Panc1 (cell line): ENCODE results near the gene NEUROG2. TPM values are rescaled to one million over a fixed set of nuclear protein-coding genes. Genes with fewer than 3 reads are reported as not detected.

ENCODE experiments used
- ATAC-seq: fragments of 200-7000 bp; cut with Tn5 transposase; 2 replicates; pipeline ENCODE4 v1.9.1; 2020; ENCODE audit warnings: mild to moderate bottlenecking, moderate library complexity
- BruUV-seq: library from RNA; stranded (reverse); fragments of 400-500 nt; replicated peaks from 2 replicates; lab custom pipeline; 2021; lab: Mats Ljungman, UMichigan
- CTCF ChIA-PET: fragments of 300-600 bp; sonication (Branson Sonifier 250); formaldehyde crosslinking; loops from one replicate; lab custom pipeline; 2022; ENCODE audit warnings: antibody characterized with exemption; lab: Charles Lee
- POLR2A ChIA-PET: fragments of 300-600 bp; sonication (Branson Sonifier 250); formaldehyde crosslinking; loops from one replicate; lab custom pipeline; 2022; ENCODE audit warnings: antibody characterized with exemption; lab: Charles Lee
- DNase-seq: peaks from one replicate; pipeline ENCODE4 v3.0.0-alpha.2; 2010; ENCODE audit warnings: low read depth, low spot score
- H3K27ac ChIP-seq: 2 replicates; pipeline ENCODE4 v1.5.1; 2011; ENCODE audit warnings: mild to moderate bottlenecking, low read length, inconsistent platforms
- H3K27me3 ChIP-seq: fragments of 200-500 bp; sonication (Bioruptor generic); 2 replicates; pipeline ENCODE4 v1.6.0; 2014; ENCODE audit warnings: low read length, inconsistent platforms; ENCODE audit not compliant: control insufficient read depth, insufficient read depth
- H3K36me3 ChIP-seq: fragments of 200-500 bp; sonication (Bioruptor generic); 2 replicates; pipeline ENCODE4 v1.5.1; 2014; ENCODE audit warnings: inconsistent platforms, mild to moderate bottlenecking, low read length, moderate library complexity; ENCODE audit not compliant: control insufficient read depth, insufficient read depth
- H3K4me1 ChIP-seq: 2 replicates; pipeline ENCODE4 v1.5.1; 2011; ENCODE audit warnings: inconsistent platforms, mild to moderate bottlenecking, low read length, moderate library complexity; ENCODE audit not compliant: control insufficient read depth, insufficient read depth
- H3K4me3 ChIP-seq, 2 experiments: 2 replicates each; pipeline ENCODE4 v1.5.1; 2011 to 2012; ENCODE audit warnings: low read depth in 2 of 2, low read length in 2 of 2, mild to moderate bottlenecking in 2 of 2, inconsistent platforms in 1 of 2, moderate library complexity in 1 of 2
- H3K9me3 ChIP-seq: fragments of 200-500 bp; sonication (Bioruptor generic); 2 replicates; pipeline ENCODE4 v1.5.1; 2014; ENCODE audit warnings: low read depth, mild to moderate bottlenecking, inconsistent platforms, low read length, moderate library complexity; ENCODE audit not compliant: control insufficient read depth, insufficient read depth
- POLR2AphosphoS5 ChIP-seq: IDR thresholded peaks from 2 replicates; pipeline ENCODE4 v1.6.1; 2012; ENCODE audit warnings: mild to moderate bottlenecking, low read depth, low read length, moderate library complexity
- SIN3A ChIP-seq: IDR thresholded peaks from 2 replicates; pipeline ENCODE4 v1.6.1; 2012; ENCODE audit warnings: low read depth, mild to moderate bottlenecking, low read length, moderate library complexity, borderline replicate concordance; ENCODE audit not compliant: insufficient read depth
- TCF7L2 ChIP-seq: IDR thresholded peaks from 2 replicates; pipeline ENCODE4 v1.6.1; 2011; ENCODE audit warnings: mild to moderate bottlenecking, low read depth, low read length, inconsistent platforms
- in situ Hi-C: cut with HindIII; loops from 2 replicates; pipeline ENCODE4 v1.10.0; 2016; ENCODE audit warnings: low sequenced_read_pairs, low pct_unique_long_range_greater_than_20kb
- intact Hi-C: fragments of 100-400 bp; cut with micrococcal nuclease; formaldehyde crosslinking; loops from one replicate; pipeline ENCODE4 v1.10.0; 2022; ENCODE audit not compliant: unreplicated experiment
- total RNA-seq: library from RNA; stranded (reverse); gene quantifications from one replicate; pipeline ENCODE4 v1.2.1, GENCODE V29; 2021; ENCODE audit not compliant: unreplicated experiment
- TF ChIP-seq, protein P1 (sequence below), 2 experiments: IDR thresholded peaks; 2 replicates each; pipeline ENCODE4 v1.6.1; 2011 to 2012; ENCODE audit warnings: low read depth in 2 of 2, control low read depth in 1 of 2, low read length in 1 of 2, mild to moderate bottlenecking in 1 of 2, moderate library complexity in 1 of 2; ENCODE audit not compliant: insufficient read depth in 1 of 2
- TF ChIP-seq, protein P2 (sequence below): fragments of 450-650 bp; IDR thresholded peaks from 2 replicates; pipeline ENCODE4 v1.5.1; 2017; ENCODE audit warnings: mild to moderate bottlenecking

Gene NEUROG2
- total RNA-seq, 1 experiment from 2014 or later = not detected

DNA sequence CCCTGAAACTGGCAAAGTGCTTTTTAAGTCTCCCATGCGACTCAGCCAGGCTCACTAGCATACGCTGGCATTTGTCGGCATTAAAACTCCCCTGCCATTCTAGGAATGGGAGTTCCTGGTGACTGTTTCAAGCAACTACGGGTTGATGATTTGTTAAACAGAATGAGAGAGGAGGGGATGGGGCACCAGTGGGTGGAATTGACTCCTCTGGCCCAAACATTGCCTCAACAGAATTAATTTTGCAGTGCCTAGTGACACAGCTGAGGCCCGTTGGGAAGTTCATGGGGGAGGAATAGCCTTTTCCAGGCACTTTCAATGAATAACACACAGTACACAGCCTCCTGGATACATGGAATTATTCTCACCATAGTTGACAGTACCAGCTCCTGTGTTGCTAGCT is 30.1 kb downstream of the NEUROG2 start:
- DNase-seq (no peak), ATAC-seq (no peak)
- no peak for TF ChIP-seq TCF7L2
- no peak for TF ChIP-seq SIN3A
- TF ChIP-seq, protein P1, sequence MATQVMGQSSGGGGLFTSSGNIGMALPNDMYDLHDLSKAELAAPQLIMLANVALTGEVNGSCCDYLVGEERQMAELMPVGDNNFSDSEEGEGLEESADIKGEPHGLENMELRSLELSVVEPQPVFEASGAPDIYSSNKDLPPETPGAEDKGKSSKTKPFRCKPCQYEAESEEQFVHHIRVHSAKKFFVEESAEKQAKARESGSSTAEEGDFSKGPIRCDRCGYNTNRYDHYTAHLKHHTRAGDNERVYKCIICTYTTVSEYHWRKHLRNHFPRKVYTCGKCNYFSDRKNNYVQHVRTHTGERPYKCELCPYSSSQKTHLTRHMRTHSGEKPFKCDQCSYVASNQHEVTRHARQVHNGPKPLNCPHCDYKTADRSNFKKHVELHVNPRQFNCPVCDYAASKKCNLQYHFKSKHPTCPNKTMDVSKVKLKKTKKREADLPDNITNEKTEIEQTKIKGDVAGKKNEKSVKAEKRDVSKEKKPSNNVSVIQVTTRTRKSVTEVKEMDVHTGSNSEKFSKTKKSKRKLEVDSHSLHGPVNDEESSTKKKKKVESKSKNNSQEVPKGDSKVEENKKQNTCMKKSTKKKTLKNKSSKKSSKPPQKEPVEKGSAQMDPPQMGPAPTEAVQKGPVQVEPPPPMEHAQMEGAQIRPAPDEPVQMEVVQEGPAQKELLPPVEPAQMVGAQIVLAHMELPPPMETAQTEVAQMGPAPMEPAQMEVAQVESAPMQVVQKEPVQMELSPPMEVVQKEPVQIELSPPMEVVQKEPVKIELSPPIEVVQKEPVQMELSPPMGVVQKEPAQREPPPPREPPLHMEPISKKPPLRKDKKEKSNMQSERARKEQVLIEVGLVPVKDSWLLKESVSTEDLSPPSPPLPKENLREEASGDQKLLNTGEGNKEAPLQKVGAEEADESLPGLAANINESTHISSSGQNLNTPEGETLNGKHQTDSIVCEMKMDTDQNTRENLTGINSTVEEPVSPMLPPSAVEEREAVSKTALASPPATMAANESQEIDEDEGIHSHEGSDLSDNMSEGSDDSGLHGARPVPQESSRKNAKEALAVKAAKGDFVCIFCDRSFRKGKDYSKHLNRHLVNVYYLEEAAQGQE (IDR thresholded peaks at IDR 0.05; ENCODE audit: insufficient read depth in 1 of 2, low read depth in 2 of 2, low read length in 1 of 2) = no peak
- TF ChIP-seq POLR2AphosphoS5 = no peak
- TF ChIP-seq, protein P2, sequence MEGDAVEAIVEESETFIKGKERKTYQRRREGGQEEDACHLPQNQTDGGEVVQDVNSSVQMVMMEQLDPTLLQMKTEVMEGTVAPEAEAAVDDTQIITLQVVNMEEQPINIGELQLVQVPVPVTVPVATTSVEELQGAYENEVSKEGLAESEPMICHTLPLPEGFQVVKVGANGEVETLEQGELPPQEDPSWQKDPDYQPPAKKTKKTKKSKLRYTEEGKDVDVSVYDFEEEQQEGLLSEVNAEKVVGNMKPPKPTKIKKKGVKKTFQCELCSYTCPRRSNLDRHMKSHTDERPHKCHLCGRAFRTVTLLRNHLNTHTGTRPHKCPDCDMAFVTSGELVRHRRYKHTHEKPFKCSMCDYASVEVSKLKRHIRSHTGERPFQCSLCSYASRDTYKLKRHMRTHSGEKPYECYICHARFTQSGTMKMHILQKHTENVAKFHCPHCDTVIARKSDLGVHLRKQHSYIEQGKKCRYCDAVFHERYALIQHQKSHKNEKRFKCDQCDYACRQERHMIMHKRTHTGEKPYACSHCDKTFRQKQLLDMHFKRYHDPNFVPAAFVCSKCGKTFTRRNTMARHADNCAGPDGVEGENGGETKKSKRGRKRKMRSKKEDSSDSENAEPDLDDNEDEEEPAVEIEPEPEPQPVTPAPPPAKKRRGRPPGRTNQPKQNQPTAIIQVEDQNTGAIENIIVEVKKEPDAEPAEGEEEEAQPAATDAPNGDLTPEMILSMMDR = no peak
- intact Hi-C loops (no loop called here), in situ Hi-C loops (no loop called here)
- H3K27ac ChIP-seq = no peak overlapping the region
- CTCF ChIA-PET = no interaction called here
- no TSS peak for BruUV-seq
- no peak overlapping the region for H3K4me3 ChIP-seq
- H3K4me1 ChIP-seq = no peaks in the 10 kb centered on the region
- H3K36me3 ChIP-seq = no peaks in the 10 kb centered on the region
- H3K27me3 ChIP-seq = no peaks in the 10 kb centered on the region
- H3K9me3 ChIP-seq = no peaks in the 10 kb centered on the region
- POLR2A ChIA-PET = no interaction called here

DNA sequence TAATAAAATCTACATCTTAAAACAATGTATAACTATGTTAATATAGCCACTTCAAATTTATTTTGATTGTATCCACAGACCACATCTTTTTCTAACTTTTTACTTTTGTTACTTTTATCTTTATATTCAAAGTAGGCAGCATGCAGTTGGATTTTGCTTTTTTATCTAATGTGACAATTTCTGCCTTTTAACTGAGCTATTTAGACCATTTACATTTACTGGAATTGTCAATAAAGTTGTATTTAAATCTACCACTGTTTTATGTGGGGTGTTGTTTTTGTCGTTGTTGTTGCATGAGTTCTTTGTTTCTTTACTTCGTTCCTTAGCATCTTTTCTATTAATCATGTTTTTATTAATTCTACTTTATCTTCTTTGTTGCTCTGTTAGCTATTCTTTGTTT is 42.0 kb downstream of the NEUROG2 start:
- Histone ChIP-seq H3K27me3 (no peaks in the 10 kb centered on the region), H3K9me3 (no peaks in the 10 kb centered on the region), H3K36me3 (no peaks in the 10 kb centered on the region), H3K27ac (no peak overlapping the region), H3K4me1 (no peaks in the 10 kb centered on the region), H3K4me3 (no peak overlapping the region)
- DNase-seq (no peak), ATAC-seq (no peak)
- intact Hi-C loops (no loop called here), in situ Hi-C loops (no loop called here)
- BruUV-seq = no TSS peak
- no peak for TF ChIP-seq POLR2AphosphoS5
- no peak for TF ChIP-seq SIN3A
- TF ChIP-seq, protein P2 = no peak
- TF ChIP-seq, protein P1 (IDR thresholded peaks at IDR 0.05; ENCODE audit: insufficient read depth in 1 of 2, low read depth in 2 of 2, low read length in 1 of 2) = no peak
- no peak for TF ChIP-seq TCF7L2
- ChIA-PET CTCF (no interaction called here), POLR2A (no interaction called here)
